Stimulated activated CD4-positive, alpha-beta T cell treated with anti-CD3 and anti-CD28 coated beads, TNF-alpha, amount 100 ng/mL, for 48 hours (primary cell): ENCODE data around the gene TMEM229B.

Experiments
- DNase-seq, 3 donors: peaks; one replicate each; pipeline ENCODE4 v3.0.0-alpha.2; 2020; ENCODE audit warnings: low read depth in 3 of 3

TMEM229B gene

GRCh38 chr14:67487332-67487731 lies 1.2 kb downstream of the TMEM229B start:
- DNase-seq, result no peak

DNA sequence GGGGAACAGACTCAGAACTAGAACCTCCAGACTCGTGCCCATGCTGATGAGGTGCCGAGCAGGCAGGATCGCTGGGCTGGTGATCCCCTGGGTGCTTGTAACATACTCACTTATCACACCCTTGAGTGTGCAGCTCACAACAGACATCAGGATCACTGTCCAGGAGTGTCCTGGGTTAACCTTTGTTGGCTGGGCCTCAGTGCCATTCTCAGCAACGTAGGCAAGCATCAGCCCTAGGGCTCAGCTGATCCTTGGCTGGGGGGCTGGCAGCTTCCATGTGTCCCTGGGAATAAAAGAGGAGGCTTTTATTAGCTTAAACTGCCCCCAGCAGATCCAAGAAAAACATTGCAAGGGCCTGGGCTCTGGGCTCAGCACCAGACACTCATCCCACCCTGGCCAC lies 1.6 kb downstream of the TMEM229B start:
- DNase-seq, result no peak

GRCh38 chr14:67485501-67486095 lies 2.9 kb downstream of the TMEM229B start:
- DNase-seq, result no peak

- no peak for DNase-seq
These were observed 4.8 kb downstream of the TMEM229B start for GRCh38 chr14:67483579-67484285.

DNA sequence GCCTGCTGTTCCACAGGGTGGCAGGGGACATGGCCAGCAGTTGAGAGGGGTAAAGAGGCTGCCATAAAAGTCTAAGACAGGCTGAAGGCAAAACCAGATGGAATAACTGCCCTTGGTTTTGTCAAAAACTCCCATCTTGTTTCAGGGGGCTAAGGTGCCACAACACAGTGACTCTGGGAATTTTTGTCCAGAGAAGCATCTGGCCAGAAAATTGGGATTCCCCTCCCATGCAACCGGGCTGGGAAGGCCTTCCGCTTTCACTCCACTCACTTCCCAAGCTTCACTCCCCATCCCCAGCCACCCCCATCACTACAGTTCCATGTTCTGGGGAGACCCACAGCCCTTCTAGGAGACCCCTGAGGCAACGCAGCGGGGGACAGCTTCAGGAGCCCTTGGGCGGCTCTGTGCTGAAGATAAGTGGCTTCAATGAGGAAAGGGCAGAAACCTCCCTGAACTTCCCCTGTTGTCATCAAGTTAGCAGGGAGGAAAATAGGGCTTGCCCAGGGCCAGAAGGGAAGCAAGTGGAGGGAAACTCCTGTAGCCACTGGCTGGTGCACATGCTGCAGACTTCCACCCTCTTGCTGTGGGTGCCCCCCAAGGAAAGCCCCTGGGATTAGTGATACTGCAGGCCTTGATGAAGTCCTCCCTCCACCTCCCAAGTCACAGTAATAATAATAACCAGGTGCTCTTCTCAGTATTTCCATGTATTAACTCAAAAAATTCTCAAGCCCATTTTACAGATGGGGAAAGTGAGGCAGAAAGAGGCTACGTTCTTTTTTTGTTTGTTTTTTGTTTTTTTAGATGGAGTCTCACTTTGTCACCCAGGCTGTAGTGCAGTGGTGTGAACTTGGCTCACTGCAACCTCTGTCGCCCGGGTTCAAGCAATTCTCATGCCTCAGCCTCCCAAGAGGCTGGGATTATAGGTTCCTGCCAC lies 6.0 kb downstream of the TMEM229B start:
- no peak for DNase-seq

DNA sequence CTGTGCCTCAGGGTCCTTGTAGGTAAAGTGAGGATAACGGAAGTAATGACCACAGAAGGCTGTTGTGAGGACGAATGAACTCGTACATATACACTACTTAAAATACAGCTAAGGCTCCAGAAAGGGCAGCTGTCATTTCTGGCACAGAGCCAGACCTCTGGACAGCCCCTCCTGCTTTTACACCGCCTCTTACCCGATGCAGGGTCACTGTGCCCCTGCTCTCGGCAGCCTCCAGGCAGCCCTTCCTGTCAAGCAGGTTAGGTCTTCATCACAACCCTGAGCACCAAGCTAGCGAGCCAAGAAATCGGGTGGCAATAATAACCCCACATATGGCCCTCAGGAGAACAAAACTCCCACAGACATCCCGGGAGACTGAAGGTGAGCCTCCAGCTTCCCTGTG lies 8.5 kb downstream of the TMEM229B start:
- no peak for DNase-seq

DNA sequence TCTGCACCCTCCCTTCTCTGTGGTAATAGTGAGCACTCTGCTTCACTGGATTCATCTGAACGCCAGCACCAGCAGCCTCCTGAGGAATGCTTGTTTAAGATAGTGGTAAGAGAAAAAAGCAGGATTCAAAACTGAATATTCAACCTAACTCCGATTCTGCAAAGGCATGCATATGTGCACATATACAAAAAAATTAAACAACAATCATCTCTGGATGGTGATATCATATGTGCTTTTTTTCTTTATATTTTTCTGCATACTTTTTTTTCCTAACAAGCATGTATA lies 9.8 kb downstream of the TMEM229B start:
- DNase-seq, result no peak

GRCh38 chr14:67477926-67478799 lies 10.4 kb downstream of the TMEM229B start:
- no peak for DNase-seq

GRCh38 chr14:67474366-67474765 lies 14.2 kb downstream of the TMEM229B start:
- DNase-seq, result no peak

DNA sequence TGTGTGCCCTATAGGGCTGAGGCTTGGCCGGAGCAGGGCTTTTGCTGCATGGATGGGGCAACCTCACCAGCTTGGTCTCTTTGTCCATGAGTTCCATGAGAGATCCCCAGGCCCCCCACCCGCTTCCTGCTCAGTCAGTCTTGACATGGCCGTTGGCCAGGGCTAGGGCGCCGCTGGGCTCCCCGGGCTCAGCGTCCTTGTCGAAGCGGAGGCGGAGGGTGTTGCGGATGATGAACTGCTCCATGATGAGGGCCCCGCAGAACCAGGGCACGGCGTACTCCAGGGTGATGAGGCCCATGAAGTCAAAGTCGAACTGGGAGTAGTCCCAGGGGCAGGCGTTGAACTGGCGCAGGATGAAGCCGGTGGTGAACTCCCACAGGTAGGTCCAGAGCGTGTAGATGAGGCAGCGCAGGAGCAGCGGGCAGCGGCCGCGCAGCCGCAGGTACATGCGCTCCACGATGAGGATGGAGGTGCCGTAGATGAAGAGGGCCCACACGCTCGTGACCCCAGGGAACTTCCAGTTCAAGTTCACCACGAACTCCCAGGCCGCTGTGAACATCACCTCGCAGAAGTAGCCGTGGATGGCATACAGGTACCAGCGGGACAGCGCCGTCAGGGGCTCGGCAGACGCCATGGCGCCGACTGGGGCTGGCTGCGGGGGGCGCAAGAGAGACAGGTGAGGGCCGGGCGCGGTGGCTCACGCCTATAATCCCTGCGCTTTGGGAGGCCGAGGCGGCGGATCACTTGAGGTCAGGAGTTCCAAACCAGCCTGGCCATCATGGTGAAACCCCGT lies 15.0 kb downstream of the TMEM229B start:
- no peak for DNase-seq

DNA sequence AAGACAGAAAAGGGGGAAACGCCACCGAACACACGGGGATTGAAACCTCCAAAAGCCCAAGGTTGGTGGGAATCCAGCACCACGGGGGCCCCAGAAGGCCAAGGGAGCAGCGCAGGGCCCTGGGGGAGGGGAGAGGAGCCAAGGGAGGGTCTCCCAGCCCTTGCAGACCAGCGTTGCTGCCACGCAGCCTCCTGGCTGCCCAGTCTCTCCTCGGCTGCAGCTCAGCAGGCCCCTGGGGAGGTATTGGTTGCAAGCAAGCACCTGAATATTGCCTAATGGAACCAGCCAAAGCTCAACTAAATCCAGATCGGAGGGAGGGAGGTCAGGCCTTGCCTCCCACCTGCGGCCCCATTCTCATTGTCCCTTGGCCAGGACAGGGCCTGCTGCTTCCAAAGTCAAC lies 15.8 kb downstream of the TMEM229B start:
- DNase-seq, result no peak

- DNase-seq, result no peak
These were observed 18.6 kb downstream of the TMEM229B start for GRCh38 chr14:67469954-67470353.

- no peak for DNase-seq
These were observed 20.2 kb downstream of the TMEM229B start for GRCh38 chr14:67468378-67468730.

DNA sequence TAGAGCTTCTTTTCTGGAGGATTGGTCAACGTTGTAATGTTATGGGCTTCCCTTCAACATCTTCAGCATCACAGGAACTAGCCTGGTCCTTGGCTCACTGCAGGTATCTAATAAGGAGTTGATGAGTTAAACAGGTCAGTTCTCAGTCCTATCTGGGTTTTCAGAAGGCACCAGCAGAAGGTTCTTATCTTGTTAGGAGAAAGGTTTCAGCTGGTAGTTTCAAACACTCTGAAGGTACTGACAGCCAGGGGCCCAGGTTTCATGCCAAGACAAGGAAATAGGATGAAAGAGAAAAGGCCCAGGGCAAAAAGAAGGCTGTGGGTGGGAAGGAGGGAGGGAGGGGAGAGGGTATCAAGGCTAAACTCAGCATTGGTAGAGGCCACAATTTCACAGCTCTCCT lies 21.4 kb downstream of the TMEM229B start:
- DNase-seq, result no peak

GRCh38 chr14:67464879-67465278 lies 23.6 kb downstream of the TMEM229B start:
- no peak for DNase-seq

DNA sequence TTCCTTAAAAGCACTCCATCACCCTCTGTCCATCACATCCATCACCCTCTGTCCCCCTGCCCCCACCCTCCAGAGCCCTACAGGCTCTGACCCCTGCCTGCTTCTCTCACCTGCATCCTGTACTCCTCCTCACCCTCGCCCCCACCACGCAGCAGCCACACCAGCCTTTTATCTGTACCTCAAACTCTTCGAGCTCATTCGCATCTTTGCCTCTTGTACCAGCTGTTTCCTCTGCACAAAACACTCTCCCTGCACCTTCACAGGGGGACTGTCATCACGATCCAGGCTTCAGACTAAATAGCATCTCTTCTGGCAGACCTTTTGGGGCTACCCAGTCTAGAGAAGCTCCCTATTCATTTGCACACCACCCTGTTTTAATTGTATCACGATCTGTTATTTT lies 24.1 kb downstream of the TMEM229B start:
- no peak for DNase-seq

- DNase-seq, result no peak
These were observed 24.6 kb downstream of the TMEM229B start for GRCh38 chr14:67463900-67464299.

- DNase-seq, result no peak
These were observed 26.5 kb downstream of the TMEM229B start for GRCh38 chr14:67461996-67462395.

DNA sequence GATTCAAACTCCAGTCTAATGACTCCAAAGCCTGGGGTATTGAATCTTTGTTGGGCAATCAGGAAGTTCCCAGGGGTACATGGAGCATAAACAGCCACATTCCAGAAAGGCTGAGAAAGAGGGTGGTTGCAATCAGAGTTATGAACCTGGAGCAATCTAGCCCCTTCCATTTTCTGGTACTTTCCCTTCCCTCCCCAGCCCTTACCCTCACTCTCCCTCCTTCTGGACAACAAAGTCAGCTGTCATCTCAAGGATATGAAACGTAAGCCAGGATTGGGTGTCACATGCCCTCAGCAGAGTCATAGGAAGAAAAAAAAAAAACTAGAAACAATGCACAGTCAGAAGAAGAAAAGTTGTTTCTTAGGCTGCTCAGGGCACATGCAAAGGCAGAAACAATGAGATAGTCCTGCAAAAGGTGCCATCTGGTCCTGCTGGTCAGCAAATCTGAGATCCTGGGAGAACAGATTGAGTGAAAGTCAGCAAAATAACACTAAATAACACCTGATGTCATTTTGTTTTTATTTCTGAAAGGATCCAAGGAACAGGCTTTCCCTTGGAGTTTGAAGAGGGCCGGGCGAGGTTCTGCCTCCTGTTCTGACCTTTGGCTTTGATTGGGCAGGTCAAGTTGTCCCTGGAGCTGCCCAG lies 27.1 kb downstream of the TMEM229B start:
- no peak for DNase-seq

DNA sequence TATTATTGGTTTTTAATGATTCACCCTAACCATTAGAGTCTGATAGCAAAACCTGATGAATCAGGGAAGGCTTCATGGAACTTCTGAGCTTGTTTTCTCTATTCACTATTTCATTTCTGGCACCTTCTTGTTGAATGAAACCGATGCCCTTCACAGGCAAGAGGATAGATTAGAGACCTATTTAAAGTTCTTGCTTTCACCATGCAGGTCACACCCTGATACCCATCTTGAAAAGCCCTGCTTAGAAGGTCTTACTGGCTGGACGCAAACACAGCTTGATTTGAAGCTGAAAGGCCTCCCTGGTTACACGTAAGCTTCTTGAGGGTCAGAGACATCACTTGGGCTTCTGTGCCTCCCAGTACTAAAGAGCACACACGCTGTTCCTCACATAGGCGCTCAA lies 29.2 kb downstream of the TMEM229B start:
- no peak for DNase-seq

DNA sequence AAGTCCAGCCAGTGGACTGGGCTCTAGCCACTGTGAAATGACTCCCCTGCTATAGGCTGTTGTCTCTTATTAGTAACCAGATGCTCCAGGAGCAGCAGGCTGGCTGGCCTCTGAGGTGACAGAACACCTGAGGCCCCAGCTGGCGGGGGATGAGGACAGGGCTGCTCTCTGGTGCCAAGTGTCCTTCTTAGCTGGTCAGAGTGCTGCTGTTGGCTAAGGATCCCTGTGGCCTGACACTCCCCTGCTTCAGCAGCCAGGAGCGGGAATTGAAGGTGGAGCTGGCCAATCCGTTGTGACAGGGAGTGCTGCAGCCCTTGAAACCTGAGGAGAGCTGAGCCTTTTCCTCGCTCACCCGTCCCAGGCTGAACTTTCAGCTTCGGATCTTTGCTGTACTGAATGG lies 30.7 kb downstream of the TMEM229B start:
- DNase-seq, result no peak
